Measurements from ENCODE around the gene ZNHIT3. TPM values are rescaled to one million over a fixed set of nuclear protein-coding genes. Genes with fewer than 3 reads are reported as not detected.
"Not testable (repeated sequence)": the region's sequence is repeated elsewhere in the genome, so short reads cannot be mapped to it uniquely, and the experiment has no call there.

ZNHIT3 gene
- 58.6 and 61.9 TPM in 2 replicates for total RNA-seq (2022)
- percentile 81 among the genes with signal in this experiment for Bru-seq, nascent RNA
- BruChase-seq, experiment 1, labeled RNA remaining after a 2-hour chase = percentile 81 among the genes with signal in this experiment
- percentile 89 among the genes with signal in this experiment for BruChase-seq, experiment 2, labeled RNA remaining after a 6-hour chase
- long read RNA-seq, transcript ZNHIT3-204 (5 exons, 951 nt) = major isoform, 78 of 94 reads
- long read RNA-seq, transcript ZNHIT3-208 (4 exons, 926 nt) = minor isoform, 7 of 94 reads
- long read RNA-seq, partial matches to known transcripts = 0 of 94 reads
- long read RNA-seq, other reads (novel, unspliced or antisense) = 3 of 94 reads

- no TSS peak for BruUV-seq (replicated peaks)
- peak within 1 kb of the TSS; percentile 68 for H3K4me3 ChIP-seq (ENCODE audit: low read depth, low read length)
- ChIA-PET CTCF (interaction anchor here (0.5 kb wide), 1 partner anchor 505 kb away, joined by 3 read pairs; no protein-coding TSS in a partner anchor), POLR2A (interaction anchor here (0.6 to 1.0 kb wide), 3 partner anchors 47 to 115 kb away, joined by 3 to 9 read pairs (median 3); no protein-coding TSS in a partner anchor)
- H3K4me1 Mint-ChIP-seq (ENCODE audit: low read depth, unreplicated experiment) = no peaks in the 10 kb centered on the region
- H3K9me3 ChIP-seq = no peaks in the 10 kb centered on the region
- H3K9me3 Mint-ChIP-seq (ENCODE audit: unreplicated experiment) = no peaks in the 10 kb centered on the region
- TF ChIP-seq CTCF (IDR thresholded peaks at IDR 0.05; ENCODE audit: insufficient read depth in 1 of 2, low read depth in 1 of 2, low read length in 1 of 2, severe bottlenecking in 1 of 2, unreplicated experiment in 1 of 2) = no peak
- intact Hi-C loops (cut with micrococcal nuclease; ENCODE audit: unreplicated experiment) = loop anchor here (5.0 kb wide), 1 partner anchor 514 kb away; no protein-coding TSS in a partner anchor
- peaks cover 29% of the 10 kb centered on the region for H3K36me3 Mint-ChIP-seq (ENCODE audit: insufficient read depth, unreplicated experiment)
- H3K27me3 ChIP-seq (replicated peaks; ENCODE audit: control insufficient read depth, insufficient read depth, low read length) = no peaks in the 10 kb centered on the region; the same call in 1 of the 2 replicates
- peak within 1 kb of the TSS; percentile 95 for H3K4me3 Mint-ChIP-seq (ENCODE audit: unreplicated experiment)
- H3K27me3 Mint-ChIP-seq (ENCODE audit: insufficient read depth, unreplicated experiment) = peaks cover 10% of the 10 kb centered on the region
- H3K4me1 ChIP-seq = peaks cover 6% of the 10 kb centered on the region
- peak; percentile 92 to 94 for DNase-seq
- H3K36me3 ChIP-seq (ENCODE audit: control insufficient read depth, insufficient read depth, low read length) = no peaks in the 10 kb centered on the region
- H3K27ac Mint-ChIP-seq (ENCODE audit: unreplicated experiment) = peak within 1 kb of the TSS; percentile 97
Observed at GRCh38 chr17:36486204-36487194, at the start of gene ZNHIT3. Gene ZNHIT3 (plus strand): TSS chr17:36486681. CDS start chr17:36486700, 19 bp downstream.

- POLR2A ChIA-PET = not testable (repeated sequence)
Observed at GRCh38 chr17:36441792-36442191, 44.7 kb upstream of the ZNHIT3 start.

GRCh38 chr17:36443777-36444176 is 42.7 kb upstream of the ZNHIT3 start:
- no peak overlapping the region for H3K27ac Mint-ChIP-seq (ENCODE audit: unreplicated experiment)
- POLR2A ChIA-PET = no interaction called here
- Histone ChIP-seq H3K9me3 (no peaks in the 10 kb centered on the region), H3K27me3 (replicated peaks; ENCODE audit: control insufficient read depth, insufficient read depth, low read length) (no peaks in the 10 kb centered on the region), H3K36me3 (ENCODE audit: control insufficient read depth, insufficient read depth, low read length) (no peaks in the 10 kb centered on the region), H3K4me3 (ENCODE audit: low read depth, low read length) (no peak overlapping the region), H3K4me1 (no peaks in the 10 kb centered on the region)
- no peak overlapping the region for H3K4me3 Mint-ChIP-seq (ENCODE audit: unreplicated experiment)
- H3K9me3 Mint-ChIP-seq (ENCODE audit: unreplicated experiment) = no peaks in the 10 kb centered on the region
- H3K4me1 Mint-ChIP-seq (ENCODE audit: low read depth, unreplicated experiment) = no peaks in the 10 kb centered on the region
- no peak for TF ChIP-seq CTCF (IDR thresholded peaks at IDR 0.05; ENCODE audit: insufficient read depth in 1 of 2, low read depth in 1 of 2, low read length in 1 of 2, severe bottlenecking in 1 of 2, unreplicated experiment in 1 of 2)
- intact Hi-C loops (cut with micrococcal nuclease; ENCODE audit: unreplicated experiment) = no loop called here
- H3K27me3 Mint-ChIP-seq (ENCODE audit: insufficient read depth, unreplicated experiment) = peaks cover 3% of the 10 kb centered on the region
- BruUV-seq (replicated peaks) = no TSS peak
- no peak for DNase-seq
- H3K36me3 Mint-ChIP-seq (ENCODE audit: insufficient read depth, unreplicated experiment) = no peaks in the 10 kb centered on the region
- CTCF ChIA-PET = interaction anchor here (0.5 kb wide), 1 partner anchor 35 kb away, joined by 3 read pairs; no protein-coding TSS in a partner anchor

More at GRCh38 chr17:36441792-36442191, 44.7 kb upstream of the ZNHIT3 start:
- H3K4me3 ChIP-seq (ENCODE audit: low read depth, low read length); H3K27ac Mint-ChIP-seq (ENCODE audit: unreplicated experiment); H3K4me1 Mint-ChIP-seq (ENCODE audit: low read depth, unreplicated experiment); H3K4me1 ChIP-seq; CTCF ChIA-PET; H3K27me3 ChIP-seq (replicated peaks; ENCODE audit: control insufficient read depth, insufficient read depth, low read length); intact Hi-C loops (cut with micrococcal nuclease; ENCODE audit: unreplicated experiment); H3K9me3 ChIP-seq; H3K36me3 ChIP-seq (ENCODE audit: control insufficient read depth, insufficient read depth, low read length); DNase-seq; H3K4me3 Mint-ChIP-seq (ENCODE audit: unreplicated experiment); H3K9me3 Mint-ChIP-seq (ENCODE audit: unreplicated experiment); H3K27me3 Mint-ChIP-seq (ENCODE audit: insufficient read depth, unreplicated experiment); BruUV-seq (replicated peaks); H3K36me3 Mint-ChIP-seq (ENCODE audit: insufficient read depth, unreplicated experiment): not testable (repeated sequence)

GRCh38 chr17:36449997-36450396 is 36.5 kb upstream of the ZNHIT3 start:
- H3K4me3 Mint-ChIP-seq (ENCODE audit: unreplicated experiment); H3K4me3 ChIP-seq (ENCODE audit: low read depth, low read length); BruUV-seq (replicated peaks); DNase-seq; intact Hi-C loops (cut with micrococcal nuclease; ENCODE audit: unreplicated experiment); H3K27ac Mint-ChIP-seq (ENCODE audit: unreplicated experiment); H3K36me3 ChIP-seq (ENCODE audit: control insufficient read depth, insufficient read depth, low read length); H3K36me3 Mint-ChIP-seq (ENCODE audit: insufficient read depth, unreplicated experiment); H3K27me3 Mint-ChIP-seq (ENCODE audit: insufficient read depth, unreplicated experiment); CTCF ChIA-PET; POLR2A ChIA-PET; H3K9me3 ChIP-seq; H3K9me3 Mint-ChIP-seq (ENCODE audit: unreplicated experiment); H3K4me1 Mint-ChIP-seq (ENCODE audit: low read depth, unreplicated experiment); H3K27me3 ChIP-seq (replicated peaks; ENCODE audit: control insufficient read depth, insufficient read depth, low read length); H3K4me1 ChIP-seq: not testable (repeated sequence)

GRCh38 chr17:36452888-36453287 is 33.6 kb upstream of the ZNHIT3 start:
- H3K27ac Mint-ChIP-seq (ENCODE audit: unreplicated experiment); BruUV-seq (replicated peaks); H3K4me3 Mint-ChIP-seq (ENCODE audit: unreplicated experiment); H3K36me3 Mint-ChIP-seq (ENCODE audit: insufficient read depth, unreplicated experiment); H3K9me3 Mint-ChIP-seq (ENCODE audit: unreplicated experiment); H3K4me3 ChIP-seq (ENCODE audit: low read depth, low read length); POLR2A ChIA-PET; H3K4me1 ChIP-seq; H3K9me3 ChIP-seq; H3K36me3 ChIP-seq (ENCODE audit: control insufficient read depth, insufficient read depth, low read length); CTCF ChIA-PET; H3K4me1 Mint-ChIP-seq (ENCODE audit: low read depth, unreplicated experiment); H3K27me3 ChIP-seq (replicated peaks; ENCODE audit: control insufficient read depth, insufficient read depth, low read length); H3K27me3 Mint-ChIP-seq (ENCODE audit: insufficient read depth, unreplicated experiment); intact Hi-C loops (cut with micrococcal nuclease; ENCODE audit: unreplicated experiment); DNase-seq: not testable (repeated sequence)

All from Caco-2 (cell line).